Cerebellar nuclear complex (tissue), 1 donor: ENCODE data around the gene IL12A.

Experiments used
- DNase-seq, 2 experiments: peaks; one replicate each; lab custom pipeline; 2025; lab: John Stamatoyannopoulos, UW

IL12A gene

GRCh38 chr3:159989973-159990846 is 1.6 kb downstream of the IL12A start:
- DNase-seq: no peak

- DNase-seq: no peak
These were observed 3.0 kb downstream of the IL12A start for GRCh38 chr3:159991591-159991990.

DNA sequence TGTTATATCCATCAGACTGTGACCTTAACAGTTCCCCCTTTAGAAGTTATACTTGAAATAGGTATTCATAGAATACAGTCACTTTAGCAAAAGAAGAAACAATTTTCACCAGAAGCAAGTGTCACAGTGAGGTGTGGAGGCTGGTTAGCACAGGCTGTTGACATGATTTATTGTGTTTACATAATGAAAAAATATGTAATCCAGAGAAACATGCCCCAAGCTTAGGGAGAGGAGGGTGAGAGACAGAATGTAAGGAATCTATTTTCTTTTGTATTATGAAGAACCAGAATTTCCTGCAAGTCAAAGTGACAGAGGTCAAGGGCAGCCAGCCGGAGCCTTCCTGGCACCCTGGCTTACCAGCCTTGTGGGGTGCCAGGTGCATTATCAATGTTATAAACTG is 4.0 kb downstream of the IL12A start:
- DNase-seq: no peak

GRCh38 chr3:159994182-159994581 is 5.5 kb downstream of the IL12A start:
- no peak for DNase-seq

- no peak for DNase-seq
These were observed 6.5 kb downstream of the IL12A start for GRCh38 chr3:159995091-159995490.

- DNase-seq: no peak
These were observed 7.4 kb downstream of the IL12A start for GRCh38 chr3:159996018-159996417.

- no peak for DNase-seq
These were observed 8.3 kb downstream of the IL12A start for GRCh38 chr3:159996959-159997358.

- DNase-seq: no peak
These were observed 12.6 kb downstream of the IL12A start for GRCh38 chr3:160001148-160001760.

DNA sequence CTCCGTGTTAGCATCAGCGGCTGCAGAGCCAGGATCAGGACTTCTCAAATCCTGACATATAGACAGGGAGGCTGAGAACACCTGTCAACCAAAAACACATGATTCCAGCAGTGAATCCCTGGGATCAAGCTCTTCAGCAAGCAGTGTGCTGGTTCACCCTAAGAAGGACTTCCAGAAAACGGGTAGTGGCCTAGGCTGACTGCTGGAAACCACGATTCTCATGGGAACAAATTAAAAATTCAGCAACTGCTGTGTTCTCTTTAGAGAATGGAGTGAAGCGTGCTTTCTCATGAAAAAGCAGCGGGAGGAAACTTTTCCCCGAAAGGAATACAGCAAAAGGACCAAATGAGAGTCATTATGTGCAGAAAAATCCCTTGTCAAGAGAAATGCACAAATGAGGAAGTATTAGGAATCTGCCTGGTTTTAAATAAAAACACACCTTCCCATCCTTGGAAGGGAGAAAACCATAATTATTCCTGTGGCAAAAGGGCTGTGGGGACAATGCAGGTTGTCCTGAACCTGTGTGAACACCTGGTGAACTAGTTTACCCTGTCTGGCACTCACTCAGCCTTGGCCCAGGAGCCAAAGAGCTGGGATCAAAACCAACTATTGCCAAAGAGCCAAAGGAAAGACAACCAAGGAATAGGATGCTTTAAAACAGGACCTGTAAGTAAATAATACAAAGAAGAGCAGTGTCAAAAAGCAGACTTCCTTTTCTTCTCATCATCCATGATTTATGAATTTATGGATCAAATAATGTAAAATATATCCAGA is 13.4 kb downstream of the IL12A start:
- DNase-seq: no peak

- no peak for DNase-seq
These were observed 15.0 kb downstream of the IL12A start for GRCh38 chr3:160003520-160004128.

- DNase-seq: no peak
These were observed 16.4 kb downstream of the IL12A start for GRCh38 chr3:160005004-160005403.

GRCh38 chr3:160006282-160007163 is 17.9 kb downstream of the IL12A start:
- DNase-seq: peak in 1 of 2 experiments; percentile 11

- no peak for DNase-seq
These were observed 20.3 kb downstream of the IL12A start for GRCh38 chr3:160008961-160009360.

GRCh38 chr3:160009525-160009924 is 20.9 kb downstream of the IL12A start:
- no peak for DNase-seq

- no peak for DNase-seq
These were observed 21.9 kb downstream of the IL12A start for GRCh38 chr3:160010578-160010977.

DNA sequence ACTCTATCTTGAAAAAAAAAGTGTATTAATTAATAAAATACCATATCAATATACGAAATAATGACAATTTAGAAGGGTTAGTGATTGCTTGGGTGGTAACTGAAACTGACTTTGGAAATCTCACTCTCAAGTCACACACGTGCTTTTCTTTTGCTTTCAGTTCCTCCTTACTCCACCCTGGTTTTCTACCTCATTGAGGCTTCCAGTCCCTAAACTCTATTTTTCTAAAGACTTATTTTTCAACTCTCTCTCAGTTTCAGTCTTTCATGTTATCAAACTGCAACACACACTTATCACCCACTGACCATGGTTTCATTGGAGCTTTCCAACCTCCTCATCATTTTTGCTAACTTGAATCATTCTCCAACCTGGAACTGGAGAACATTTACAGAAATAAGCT is 23.5 kb downstream of the IL12A start:
- no peak for DNase-seq

GRCh38 chr3:160016972-160017371 is 28.3 kb downstream of the IL12A start:
- no peak for DNase-seq

- no peak for DNase-seq
These were observed 30.3 kb downstream of the IL12A start for GRCh38 chr3:160018959-160019358.

DNA sequence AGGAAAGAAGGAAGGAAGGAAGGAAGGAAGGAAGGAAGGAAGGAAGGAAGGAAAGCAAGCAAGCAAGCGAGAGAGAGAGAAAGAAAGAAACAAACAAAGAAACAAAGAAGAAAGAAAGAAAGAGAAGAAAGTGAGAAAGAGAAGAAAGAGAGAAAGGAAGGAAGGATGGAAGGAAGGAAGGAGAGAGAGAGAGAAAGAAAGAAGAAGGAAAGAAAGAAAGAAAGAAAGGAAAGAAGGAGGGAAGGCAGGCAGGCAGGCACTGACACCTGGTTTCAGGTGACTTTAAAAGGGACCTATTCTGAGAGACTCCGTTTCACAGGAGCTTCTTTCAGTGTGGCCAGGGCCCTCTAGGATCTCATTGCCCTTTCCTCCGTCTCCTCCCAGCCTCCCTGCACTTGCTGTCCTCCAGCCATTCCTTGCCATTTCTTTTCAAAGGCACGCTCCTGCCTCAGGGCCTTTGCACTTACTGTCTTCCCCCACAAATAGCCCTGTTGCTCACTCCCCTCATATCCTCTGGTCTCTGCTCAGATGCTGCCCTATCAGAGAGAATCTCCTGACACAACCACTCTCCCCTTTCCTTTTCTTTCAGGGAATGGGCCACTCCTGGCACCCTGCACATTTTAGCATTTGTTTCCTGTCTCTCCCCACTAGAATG is 31.5 kb downstream of the IL12A start:
- DNase-seq: no peak

DNA sequence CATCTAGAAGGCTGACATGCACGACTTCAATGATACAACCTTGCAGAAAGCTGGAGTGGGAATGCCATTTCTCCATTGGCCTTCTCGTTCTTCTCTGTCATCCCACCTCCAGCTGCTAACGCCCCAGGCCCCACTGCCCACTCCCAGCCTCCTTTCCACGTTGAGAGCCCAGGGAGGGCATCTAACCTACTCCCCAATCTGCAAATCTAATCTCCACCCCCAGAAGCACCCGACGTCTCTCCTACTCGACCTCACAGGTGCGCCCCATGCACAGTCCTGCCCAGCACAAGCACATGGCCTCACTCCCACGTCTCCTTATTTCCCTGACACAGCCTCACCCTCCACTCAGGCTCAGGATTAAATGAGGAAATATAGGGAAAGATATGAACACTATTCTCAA is 33.4 kb downstream of the IL12A start:
- no peak for DNase-seq

DNA sequence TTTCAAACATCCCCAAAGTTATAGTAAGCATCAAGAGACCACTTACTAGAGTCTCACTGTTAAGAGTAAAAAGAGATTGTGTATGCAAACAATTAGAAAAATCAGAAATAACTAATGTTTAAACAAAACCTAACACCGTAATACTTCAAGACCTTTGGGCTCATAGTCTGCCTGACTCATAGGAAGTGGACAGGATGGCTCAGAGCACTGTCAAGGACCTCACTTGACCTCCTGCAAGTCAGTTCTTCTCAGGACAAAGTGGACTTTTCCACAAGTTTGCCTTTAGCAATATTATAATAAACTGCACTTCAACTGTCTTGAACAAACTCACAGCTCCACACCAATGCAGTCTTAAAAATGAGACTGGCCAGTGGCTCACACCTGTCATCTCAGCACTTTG is 34.8 kb downstream of the IL12A start:
- DNase-seq: no peak
